HG03097 (cell line): ENCODE results near the gene UNC5A.

Source experiments
- ATAC-seq: cut with Tn5 transposase; IDR thresholded peaks from one replicate; pipeline ENCODE4 v1.9.1; 2021; ENCODE audit not compliant: unreplicated experiment, low FRiP score

Gene UNC5A

DNA sequence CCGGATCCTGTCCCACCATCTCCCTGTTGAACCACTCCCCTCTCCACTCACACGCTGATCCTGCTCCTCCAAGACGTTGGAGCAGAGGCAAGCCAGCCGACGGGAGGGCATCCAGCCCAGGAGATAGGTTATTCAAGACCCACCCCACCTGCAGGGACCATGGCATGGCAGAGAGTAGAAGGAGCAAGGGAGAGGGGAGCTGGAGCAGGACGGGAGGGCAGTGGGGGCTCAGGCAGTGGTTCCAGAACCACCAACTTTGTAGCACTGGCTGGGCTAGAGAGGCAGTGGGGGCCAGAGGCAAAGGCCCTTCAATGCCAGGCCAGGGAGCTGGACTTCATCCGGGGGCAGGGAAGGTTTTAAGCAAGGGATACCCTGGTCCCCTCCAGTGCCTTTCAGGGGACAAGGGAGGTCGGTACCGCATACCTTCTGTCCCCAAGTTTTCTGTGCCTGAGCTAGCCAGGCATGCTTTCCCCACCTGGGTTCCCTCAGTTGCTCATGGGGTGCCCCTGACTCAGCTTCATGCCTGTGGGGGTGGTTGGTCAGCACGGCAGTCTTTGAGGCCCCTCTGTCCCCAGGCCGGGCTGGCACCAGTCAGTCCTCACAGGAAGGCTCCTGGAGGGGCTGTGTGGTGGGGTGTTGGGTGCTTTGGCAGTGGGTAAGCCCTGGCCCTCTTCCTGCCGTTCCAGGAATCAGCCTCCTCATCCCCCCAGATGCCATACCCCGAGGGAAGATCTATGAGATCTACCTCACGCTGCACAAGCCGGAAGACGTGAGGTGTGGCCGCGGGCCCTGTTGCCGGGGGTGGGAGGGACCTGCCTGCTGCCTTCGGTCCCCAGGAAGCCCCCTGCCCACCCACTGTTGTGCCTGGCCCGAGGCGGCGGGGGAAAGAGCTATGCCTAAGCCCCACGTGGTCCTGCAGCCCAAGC is 66.4 kb downstream of the UNC5A start:
- ATAC-seq, result no peak

GRCh38 chr5:176877793-176878331 is 67.5 kb downstream of the UNC5A start:
- no peak for ATAC-seq

DNA sequence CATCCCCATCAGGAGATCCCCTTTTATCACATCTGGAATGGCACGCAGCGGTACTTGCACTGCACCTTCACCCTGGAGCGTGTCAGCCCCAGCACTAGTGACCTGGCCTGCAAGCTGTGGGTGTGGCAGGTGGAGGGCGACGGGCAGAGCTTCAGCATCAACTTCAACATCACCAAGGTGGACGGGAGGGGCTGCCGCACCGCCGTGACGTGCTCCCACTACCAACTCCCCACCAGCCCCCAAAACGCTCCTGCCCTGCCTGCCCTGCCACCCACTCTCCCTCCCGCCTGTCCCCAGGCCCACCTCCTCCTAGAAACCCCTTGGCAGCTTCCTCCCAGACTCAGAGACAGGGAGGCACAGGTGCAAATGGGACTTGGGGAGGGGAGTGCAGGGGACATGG is 68.1 kb downstream of the UNC5A start:
- no peak for ATAC-seq

DNA sequence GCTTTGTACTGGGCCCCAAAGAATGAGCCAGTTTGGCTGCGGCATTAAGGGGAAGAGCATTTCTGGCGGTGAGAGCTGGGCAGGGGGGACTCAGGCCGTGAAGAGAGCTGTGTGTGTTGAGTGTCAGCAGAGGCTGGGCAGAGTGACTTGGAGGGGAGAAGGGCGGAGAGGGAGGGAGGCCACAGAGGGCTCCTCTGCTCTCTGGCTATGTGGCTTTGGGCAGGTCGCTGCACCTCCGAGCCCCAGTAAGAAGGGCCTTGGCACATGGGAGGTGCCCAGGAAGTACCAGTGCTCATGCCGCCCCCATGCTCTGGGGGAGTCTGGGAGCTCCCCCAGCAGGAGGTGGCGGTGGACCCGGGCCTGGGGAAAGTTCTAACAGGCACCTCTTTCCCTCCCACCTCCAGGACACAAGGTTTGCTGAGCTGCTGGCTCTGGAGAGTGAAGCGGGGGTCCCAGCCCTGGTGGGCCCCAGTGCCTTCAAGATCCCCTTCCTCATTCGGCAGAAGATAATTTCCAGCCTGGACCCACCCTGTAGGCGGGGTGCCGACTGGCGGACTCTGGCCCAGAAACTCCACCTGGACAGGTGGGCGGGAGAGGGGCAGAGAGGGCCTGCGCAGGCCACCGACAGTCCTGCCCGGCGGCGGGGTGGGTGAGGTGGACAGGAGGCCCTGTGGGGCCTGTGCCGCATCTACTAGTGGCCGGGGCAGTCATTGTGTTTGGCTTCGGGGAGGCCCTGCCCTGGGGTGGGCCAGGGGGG is 68.7 kb downstream of the UNC5A start:
- ATAC-seq, result no peak

GRCh38 chr5:176879663-176880361 is 69.5 kb downstream of the UNC5A start:
- ATAC-seq, result no peak

DNA sequence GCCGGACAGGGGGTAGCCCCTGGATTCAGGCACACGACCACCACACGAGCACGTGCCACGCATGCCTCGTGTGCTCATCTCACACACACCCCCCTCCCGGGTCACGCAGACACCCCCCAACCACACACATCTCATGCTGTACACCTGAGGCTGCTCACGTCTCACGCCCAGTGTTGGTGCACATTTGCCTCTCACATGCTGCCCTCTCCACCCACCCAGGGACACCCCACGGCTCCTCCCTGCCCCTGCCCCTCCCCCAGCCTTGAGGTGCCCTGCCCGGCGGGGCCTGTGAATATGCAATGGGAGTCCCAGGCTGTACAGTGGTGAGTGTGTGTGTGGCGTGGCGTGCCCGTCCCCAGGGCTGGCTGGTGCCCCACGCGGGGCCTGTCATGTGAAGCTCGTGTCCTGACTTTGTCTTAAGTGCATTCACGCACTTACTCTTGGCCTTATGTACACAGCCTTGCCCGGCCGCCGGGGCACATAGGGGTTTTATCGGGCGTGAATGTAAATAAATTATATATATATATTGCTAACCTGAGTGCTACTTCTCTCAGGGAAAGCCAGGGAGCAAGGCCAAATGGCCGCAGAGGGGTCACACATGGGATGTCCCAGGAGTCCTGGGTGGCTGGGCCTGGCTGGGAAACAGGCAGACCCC is 70.1 kb downstream of the UNC5A start:
- ATAC-seq, result no peak

DNA sequence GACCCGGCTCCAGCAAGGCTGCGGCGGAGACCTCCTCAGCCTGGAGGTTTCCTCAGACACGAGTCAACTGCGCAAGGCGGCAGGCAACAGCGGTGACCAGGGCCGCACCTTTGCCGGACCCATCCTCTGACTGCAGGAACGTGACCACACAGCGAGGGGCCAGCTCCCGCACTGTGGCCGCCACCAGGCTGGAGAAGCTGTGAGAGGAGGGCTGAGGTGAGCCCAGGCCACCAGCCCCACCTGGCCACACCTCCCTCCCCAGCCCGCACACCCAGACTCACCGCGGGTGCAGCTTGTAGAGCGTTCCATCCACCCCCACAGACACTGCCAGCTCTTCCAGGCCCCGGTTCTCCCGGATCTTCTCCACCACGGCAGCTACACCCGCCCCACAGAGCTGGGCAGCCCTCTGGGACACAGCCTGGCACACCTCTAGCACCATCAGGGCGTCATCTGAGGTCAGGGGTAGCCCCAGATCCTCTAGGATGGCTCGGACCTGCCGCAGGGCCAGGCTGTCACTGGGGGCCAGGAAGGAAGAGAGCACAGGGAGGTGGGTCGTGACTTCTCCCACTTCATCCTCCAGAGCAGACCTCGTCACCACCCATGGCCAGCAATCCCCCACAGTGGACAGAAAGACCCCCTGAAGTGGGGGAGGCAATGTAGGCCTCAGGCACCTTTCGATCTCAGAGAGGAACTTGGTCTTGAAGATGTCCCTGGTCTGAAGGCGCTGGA is 70.8 kb downstream of the UNC5A start:
- ATAC-seq, result no peak

- ATAC-seq, result no peak
Observed at GRCh38 chr5:176881816-176882566, 71.6 kb downstream of the UNC5A start.

DNA sequence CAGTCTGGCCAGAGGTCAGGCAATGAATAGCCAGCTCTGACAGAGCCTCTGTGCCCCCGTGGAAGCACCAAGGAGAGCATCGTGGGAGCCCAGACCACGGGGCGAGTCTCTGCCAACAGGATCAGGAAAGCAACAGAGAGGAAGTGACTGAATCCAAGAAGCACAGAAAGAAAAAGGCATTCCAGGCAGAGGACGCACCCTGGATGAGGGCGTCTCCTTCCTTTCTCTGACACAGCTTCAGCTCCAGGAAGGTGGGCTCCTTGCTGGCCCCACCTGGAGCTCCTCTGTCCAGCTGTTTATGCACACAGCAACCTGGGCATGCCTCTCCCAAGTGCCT is 72.2 kb downstream of the UNC5A start:
- no peak for ATAC-seq

DNA sequence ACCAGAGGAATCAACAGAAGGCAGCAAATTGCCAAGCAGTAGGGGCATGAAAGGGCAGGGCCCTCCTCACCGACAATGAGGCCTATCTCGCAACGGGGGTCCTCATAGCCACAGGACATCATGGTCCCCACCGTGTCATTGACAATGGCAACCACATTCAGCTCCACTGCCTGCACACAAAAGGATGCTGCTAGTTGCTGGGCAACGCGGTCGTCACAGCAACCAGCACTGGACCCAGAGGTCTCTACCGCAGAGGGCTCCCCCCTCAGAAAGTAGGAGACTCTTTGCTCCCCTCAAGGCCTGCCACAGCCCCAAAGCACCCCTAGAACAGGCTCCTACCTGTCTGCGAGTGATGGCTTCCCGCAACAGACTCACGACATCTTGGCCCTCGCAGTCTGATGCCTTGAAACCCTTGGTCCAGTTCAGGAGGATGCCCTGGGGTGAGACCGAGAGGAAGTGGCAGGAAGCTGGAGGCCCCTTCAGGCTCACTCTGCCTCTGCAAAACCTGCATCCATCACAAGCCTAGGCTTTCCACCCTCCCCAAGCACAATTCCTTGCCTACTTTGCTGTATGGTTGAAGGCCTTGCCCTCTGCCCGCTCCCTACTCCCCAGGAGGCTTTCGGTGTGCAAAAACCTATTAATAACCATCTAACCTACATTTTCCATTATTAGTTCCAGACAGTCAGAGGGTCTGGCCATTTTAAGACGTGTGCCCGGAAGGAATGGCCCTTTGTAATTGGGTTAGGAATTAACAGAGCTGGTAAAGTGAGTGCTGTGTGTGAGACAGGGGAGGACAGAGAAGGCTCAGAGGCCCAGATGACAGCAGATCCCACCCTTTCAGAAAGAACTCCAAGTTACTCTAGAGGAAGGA is 73.6 kb downstream of the UNC5A start:
- ATAC-seq, result no peak

- ATAC-seq, result no peak
Observed at GRCh38 chr5:176884571-176884890, 74.2 kb downstream of the UNC5A start.

DNA sequence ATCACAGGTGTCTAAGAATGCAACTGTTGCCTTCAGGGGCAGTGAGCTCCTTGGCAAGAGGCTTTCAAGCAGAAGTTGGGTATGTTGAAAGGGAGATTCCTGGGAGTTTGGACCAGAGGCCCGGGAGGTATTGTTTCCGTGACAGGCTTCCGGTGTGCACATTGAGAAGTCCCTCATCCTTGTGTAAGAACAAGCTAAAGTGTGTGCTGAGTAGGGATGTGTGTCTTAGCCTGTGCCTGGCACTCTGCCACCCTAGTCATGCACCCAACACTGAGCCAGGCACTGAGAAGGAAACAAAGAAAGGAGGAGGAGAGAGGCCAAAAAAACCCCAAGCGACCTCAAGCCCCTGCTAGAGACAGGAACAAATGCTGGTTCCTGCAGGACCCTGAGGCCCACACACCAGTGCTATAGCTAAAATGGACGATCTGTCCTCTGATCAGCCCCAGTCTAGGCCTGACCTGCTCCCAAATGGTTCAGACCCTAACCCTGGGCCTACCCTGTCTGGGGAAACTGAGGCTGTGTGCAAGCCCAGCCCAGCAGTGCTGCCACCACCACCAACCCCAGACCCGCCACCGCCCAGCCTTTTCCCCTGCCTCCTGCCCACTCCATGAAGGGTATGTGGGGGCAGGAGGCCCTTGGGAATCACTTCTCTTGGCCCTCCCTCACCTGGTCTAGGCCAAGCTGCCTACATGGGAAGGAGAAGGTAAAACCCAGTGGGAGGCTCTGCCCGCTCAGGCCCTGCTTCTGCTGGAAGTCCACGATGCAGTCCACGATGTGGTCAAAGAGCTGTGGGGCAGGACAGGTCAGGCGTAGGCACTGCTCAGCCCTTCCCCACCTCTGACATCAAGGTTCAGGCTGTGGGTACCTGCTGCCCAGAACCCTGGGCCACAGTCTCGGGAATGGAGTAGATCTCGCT is 76.2 kb downstream of the UNC5A start:
- no peak for ATAC-seq

- ATAC-seq, result no peak
Observed at GRCh38 chr5:176887252-176887849, 77.0 kb downstream of the UNC5A start.

DNA sequence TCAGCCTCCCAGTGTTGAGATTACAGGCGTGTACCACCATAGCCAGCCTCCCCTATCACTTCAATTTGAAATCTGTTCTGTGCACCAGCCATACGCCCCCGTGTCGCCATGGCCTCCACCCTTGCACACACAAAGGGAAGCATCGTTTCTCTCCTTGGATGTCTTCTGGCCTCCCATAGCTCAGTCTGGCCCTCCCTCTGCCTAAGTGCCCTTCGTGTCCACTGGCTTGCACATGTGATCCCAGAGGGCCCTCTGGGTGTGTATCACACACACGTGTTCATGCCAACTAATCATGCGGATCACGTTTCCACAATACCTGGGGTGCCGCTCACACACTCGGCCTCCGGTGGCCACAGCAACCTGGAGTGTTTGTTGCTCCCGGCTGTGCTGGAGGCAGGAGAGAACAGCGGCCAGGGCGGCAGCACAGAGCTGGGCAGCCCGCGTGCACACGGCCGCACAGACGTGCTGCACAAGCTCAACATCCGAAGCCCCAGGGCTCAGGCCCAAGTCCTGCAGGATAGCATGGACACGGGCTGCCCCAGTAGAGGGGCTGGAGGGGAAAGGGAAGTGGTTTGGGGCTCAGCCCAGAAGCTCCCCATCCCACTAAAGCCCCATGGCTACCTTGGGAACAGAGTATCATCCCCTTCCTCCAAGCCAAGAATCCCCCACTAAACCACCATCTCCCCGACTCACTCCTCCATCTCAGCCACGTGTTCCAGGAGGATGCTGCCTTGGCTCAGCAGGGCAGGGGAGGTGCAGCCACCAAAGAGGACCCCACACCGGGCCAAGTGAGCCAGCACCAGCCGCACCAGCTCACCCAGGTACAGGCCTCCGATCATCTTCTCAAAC is 77.9 kb downstream of the UNC5A start:
- no peak for ATAC-seq

GRCh38 chr5:176888865-176889165 is 78.5 kb downstream of the UNC5A start:
- ATAC-seq, result no peak
